HPDE6-E6E7 (cell line): ENCODE measurements around the gene OSGEP.

Experiments used
- DNase-seq: peaks from one replicate; pipeline ENCODE4 v3.0.0; 2011; ENCODE audit warnings: missing footprints; ENCODE audit errors: extremely low spot score

Gene OSGEP

GRCh38 chr14:20434701-20435581 is 19.7 kb downstream of the OSGEP start:
- DNase-seq, result no peak

- DNase-seq, result no peak
Observed at GRCh38 chr14:20429801-20430669, 24.6 kb downstream of the OSGEP start.

- DNase-seq, result no peak
Observed at GRCh38 chr14:20428802-20429201, 25.8 kb downstream of the OSGEP start.

- no peak for DNase-seq
Observed at GRCh38 chr14:20428010-20428365, 26.6 kb downstream of the OSGEP start.

GRCh38 chr14:20427231-20428009 is 27.2 kb downstream of the OSGEP start:
- peak; percentile 72 for DNase-seq

GRCh38 chr14:20424851-20425250 is 29.8 kb downstream of the OSGEP start:
- DNase-seq, result no peak

- no peak for DNase-seq
Observed at GRCh38 chr14:20422886-20423285, 31.7 kb downstream of the OSGEP start.

GRCh38 chr14:20421267-20421666 is 33.3 kb downstream of the OSGEP start:
- no peak for DNase-seq

- DNase-seq, result no peak
Observed at GRCh38 chr14:20419419-20419818, 35.2 kb downstream of the OSGEP start.

GRCh38 chr14:20418501-20418909 is 36.1 kb downstream of the OSGEP start:
- DNase-seq, result no peak

- no peak for DNase-seq
Observed at GRCh38 chr14:20417250-20418186, 37.1 kb downstream of the OSGEP start.

GRCh38 chr14:20416223-20416622 is 38.4 kb downstream of the OSGEP start:
- DNase-seq, result no peak

GRCh38 chr14:20415782-20416206 is 38.8 kb downstream of the OSGEP start:
- DNase-seq, result no peak

- no peak for DNase-seq
Observed at GRCh38 chr14:20413744-20414082, 40.9 kb downstream of the OSGEP start.

GRCh38 chr14:20412876-20413743 is 41.5 kb downstream of the OSGEP start, which contains the start of gene TEP1:
Gene TEP1, minus strand, starts transcription at chr14:20413501. Its CDS starts 5,062 bp downstream, at chr14:20408439.
- DNase-seq, result peak; percentile 87

GRCh38 chr14:20412411-20412810 is 42.2 kb downstream of the OSGEP start:
- DNase-seq, result no peak

GRCh38 chr14:20409226-20409625 is 45.4 kb downstream of the OSGEP start:
- no peak for DNase-seq

- DNase-seq, result no peak
Observed at GRCh38 chr14:20403521-20403920, 51.1 kb downstream of the OSGEP start.

GRCh38 chr14:20400965-20401593 is 53.5 kb downstream of the OSGEP start:
- DNase-seq, result peak; percentile 90
